Neural crest cell (in vitro differentiated cells): Measurements from ENCODE around the gene ATL3. TPM values are rescaled to one million over a fixed set of nuclear protein-coding genes. Genes with fewer than 3 reads are reported as not detected.

Source experiments
- DNase-seq: peaks from one replicate; pipeline ENCODE4 v3.0.0; 2021; ENCODE audit warnings: low read depth, mixed read lengths, low spot score
- H3K27ac Mint-ChIP-seq: one replicate; pipeline ENCODE4 v1.8.0; 2021; ENCODE audit warnings: mild to moderate bottlenecking, mixed read lengths; ENCODE audit not compliant: unreplicated experiment
- H3K27me3 Mint-ChIP-seq: 2 replicates; pipeline ENCODE4 v1.8.0; 2021; ENCODE audit warnings: low read depth, mild to moderate bottlenecking, mixed read lengths
- H3K36me3 Mint-ChIP-seq: 2 replicates; pipeline ENCODE4 v1.8.0; 2021; ENCODE audit warnings: low read depth, mild to moderate bottlenecking, mixed read lengths
- H3K4me1 Mint-ChIP-seq: 2 replicates; pipeline ENCODE4 v1.8.0; 2021; ENCODE audit warnings: mixed read lengths
- H3K4me3 Mint-ChIP-seq: one replicate; pipeline ENCODE4 v1.8.0; 2021; ENCODE audit warnings: mild to moderate bottlenecking, mixed read lengths
- H3K9me3 Mint-ChIP-seq: 2 replicates; pipeline ENCODE4 v1.8.0; 2021; ENCODE audit warnings: mixed read lengths
- CTCF ChIP-seq: fragments of 200-600 bp; sonication (generic); conservative IDR thresholded peaks from 2 replicates; pipeline ENCODE4 v1.5.0; 2021; ENCODE audit warnings: antibody characterized with exemption, mild to moderate bottlenecking
- total RNA-seq: library from RNA; stranded (reverse); gene quantifications from 2 replicates; pipeline ENCODE4 v1.2.1, GENCODE V29; 2021

Gene ATL3
- total RNA-seq, 1 donor from 2014 or later: 13.2 TPM

DNA sequence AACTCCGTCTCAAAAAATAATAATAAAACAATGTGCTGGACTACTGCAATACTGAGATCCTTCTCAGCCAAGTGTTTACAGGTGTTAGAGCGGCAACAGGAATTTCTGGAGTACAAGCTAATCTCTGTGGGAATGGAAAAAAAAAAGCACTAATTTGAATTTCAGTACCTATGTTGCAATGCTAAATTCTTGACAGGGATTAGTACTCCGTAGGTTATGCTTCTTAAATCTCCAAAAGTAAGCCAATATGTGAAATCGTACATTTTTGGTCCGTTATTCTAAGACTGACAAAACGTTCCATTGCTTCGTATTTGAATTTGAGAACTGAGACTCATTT lies 1.1 kb downstream of the ATL3 start:
- no peak for DNase-seq
- TF ChIP-seq CTCF: no peak
- Mint-ChIP-seq H3K9me3 (no peaks in the 10 kb centered on the region), H3K4me1 (peaks cover 9% of the 10 kb centered on the region), H3K36me3 (no peaks in the 10 kb centered on the region), H3K4me3 (peak overlapping the region; percentile 62), H3K27ac (no peak overlapping the region), H3K27me3 (peaks cover 4% of the 10 kb centered on the region)

GRCh38 chr11:63667995-63668795 lies 3.0 kb downstream of the ATL3 start:
- H3K9me3 Mint-ChIP-seq: no peaks in the 10 kb centered on the region
- H3K4me3 Mint-ChIP-seq: peak overlapping the region; percentile 38
- H3K4me1 Mint-ChIP-seq: peaks cover 13% of the 10 kb centered on the region
- H3K27ac Mint-ChIP-seq: no peak overlapping the region
- H3K27me3 Mint-ChIP-seq: peaks cover 4% of the 10 kb centered on the region
- TF ChIP-seq CTCF: no peak
- no peak for DNase-seq
- H3K36me3 Mint-ChIP-seq: no peaks in the 10 kb centered on the region

- Mint-ChIP-seq H3K4me1 (peaks cover 13% of the 10 kb centered on the region), H3K27ac (no peak overlapping the region), H3K36me3 (no peaks in the 10 kb centered on the region), H3K9me3 (no peaks in the 10 kb centered on the region), H3K27me3 (peaks cover 4% of the 10 kb centered on the region), H3K4me3 (no peak overlapping the region)
- no peak for DNase-seq
- no peak for TF ChIP-seq CTCF
Observed at GRCh38 chr11:63666874-63667273, 4.3 kb downstream of the ATL3 start.

GRCh38 chr11:63663809-63664208 lies 7.4 kb downstream of the ATL3 start:
- TF ChIP-seq CTCF: no peak
- Mint-ChIP-seq H3K4me3 (no peak overlapping the region), H3K27ac (no peak overlapping the region), H3K36me3 (no peaks in the 10 kb centered on the region), H3K9me3 (no peaks in the 10 kb centered on the region), H3K27me3 (no peaks in the 10 kb centered on the region), H3K4me1 (peaks cover 7% of the 10 kb centered on the region)
- no peak for DNase-seq

DNA sequence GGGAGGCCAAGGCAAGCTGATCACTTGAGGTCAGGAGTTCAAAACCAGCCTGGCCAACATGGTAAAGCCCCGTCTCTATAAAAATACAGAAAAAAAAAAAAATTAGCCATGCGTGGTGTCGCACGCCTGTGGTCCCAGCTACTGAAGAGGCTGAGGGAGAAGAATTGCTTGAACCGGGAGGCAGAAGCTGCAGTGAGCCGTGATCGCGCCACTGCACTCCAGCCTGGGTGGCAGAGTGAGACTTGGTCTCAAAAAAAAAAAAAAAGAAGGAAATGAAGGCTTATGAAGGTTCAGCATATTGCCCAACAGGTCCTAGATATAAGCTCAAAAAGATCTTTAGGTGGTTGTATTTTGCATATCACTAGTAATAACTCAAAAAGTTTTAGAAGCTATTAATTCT lies 10.2 kb downstream of the ATL3 start:
- no peaks in the 10 kb centered on the region for H3K27me3 Mint-ChIP-seq
- H3K27ac Mint-ChIP-seq: no peak overlapping the region
- DNase-seq: no peak
- peaks cover 4% of the 10 kb centered on the region for H3K4me1 Mint-ChIP-seq
- no peaks in the 10 kb centered on the region for H3K9me3 Mint-ChIP-seq
- no peak overlapping the region for H3K4me3 Mint-ChIP-seq
- H3K36me3 Mint-ChIP-seq: no peaks in the 10 kb centered on the region
- no peak for TF ChIP-seq CTCF
